ENCODE results near the gene CHDH.

GRCh38 chr3:53778153-53778552, 68.1 kb downstream of the CHDH start:
- TF ChIP-seq CTCF (IDR thresholded peaks at IDR 0.05) (no peak), POLR2A (IDR thresholded peaks at IDR 0.05) (no peak)
